GM21390 (cell line): ENCODE measurements around the gene WBP2NL.

ENCODE experiments used
- ATAC-seq: cut with Tn5 transposase; IDR thresholded peaks from one replicate; pipeline ENCODE4 v1.9.1; 2021; ENCODE audit not compliant: unreplicated experiment

Gene WBP2NL

DNA sequence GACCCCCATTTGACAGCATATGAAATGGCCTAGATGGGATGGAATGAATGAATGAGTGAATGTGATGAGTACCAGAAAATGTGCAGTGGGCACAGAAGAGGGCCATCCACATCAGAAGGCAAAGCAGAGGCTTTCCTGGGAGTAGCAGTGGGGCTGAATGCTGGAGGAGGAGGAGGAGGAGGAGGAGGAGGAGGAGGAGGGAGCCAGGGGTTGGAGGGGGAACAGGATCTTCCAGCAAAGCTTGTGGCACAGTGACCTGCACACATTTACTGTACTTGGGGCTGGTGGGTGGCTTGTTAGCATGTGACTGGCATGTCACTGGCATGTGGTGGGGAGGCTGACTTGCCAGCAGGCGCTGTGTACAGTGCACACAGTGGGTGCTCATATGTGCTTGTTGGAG lies 19.9 kb upstream of the WBP2NL start:
- no peak for ATAC-seq

DNA sequence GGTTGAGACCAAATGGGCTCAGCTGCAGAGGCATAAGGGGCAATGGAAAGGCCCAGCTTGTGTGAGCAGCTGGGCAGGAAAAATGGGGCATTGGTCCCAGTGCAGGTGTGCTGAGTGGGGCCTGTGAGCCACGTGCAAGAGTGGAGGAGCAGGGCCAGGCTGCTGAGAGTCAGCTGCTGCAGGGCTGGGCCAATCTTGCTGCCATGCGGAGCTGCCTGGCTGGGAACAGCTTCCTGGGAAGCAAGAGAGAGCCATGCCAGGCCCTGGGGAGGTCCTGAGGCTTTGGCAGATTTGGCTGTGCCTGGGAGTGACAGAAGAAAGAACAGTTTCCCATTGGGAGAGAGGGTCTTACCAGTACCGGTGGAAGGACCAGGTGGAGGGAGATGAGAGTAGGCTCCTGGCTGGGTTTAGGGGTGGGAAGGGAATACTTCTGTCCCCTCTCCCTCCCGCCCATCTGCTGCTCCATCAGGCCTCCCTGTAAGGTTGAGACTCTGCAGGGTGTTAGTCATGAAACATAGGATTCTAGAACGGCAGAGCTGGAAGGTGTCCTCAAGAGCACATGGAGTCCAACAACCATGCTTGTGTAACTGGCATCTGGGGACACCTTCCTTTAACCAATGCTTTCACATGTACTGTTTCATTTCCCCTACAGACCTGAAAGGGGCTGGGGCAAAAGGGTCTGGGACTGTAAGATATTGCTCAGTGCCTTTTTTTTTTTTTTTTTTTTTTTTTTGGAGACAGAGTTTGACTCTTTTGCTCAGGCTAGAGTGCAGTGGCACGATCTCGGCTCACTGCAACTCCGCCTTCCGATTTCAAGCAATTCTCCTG lies 19.0 kb upstream of the WBP2NL start:
- ATAC-seq = no peak

DNA sequence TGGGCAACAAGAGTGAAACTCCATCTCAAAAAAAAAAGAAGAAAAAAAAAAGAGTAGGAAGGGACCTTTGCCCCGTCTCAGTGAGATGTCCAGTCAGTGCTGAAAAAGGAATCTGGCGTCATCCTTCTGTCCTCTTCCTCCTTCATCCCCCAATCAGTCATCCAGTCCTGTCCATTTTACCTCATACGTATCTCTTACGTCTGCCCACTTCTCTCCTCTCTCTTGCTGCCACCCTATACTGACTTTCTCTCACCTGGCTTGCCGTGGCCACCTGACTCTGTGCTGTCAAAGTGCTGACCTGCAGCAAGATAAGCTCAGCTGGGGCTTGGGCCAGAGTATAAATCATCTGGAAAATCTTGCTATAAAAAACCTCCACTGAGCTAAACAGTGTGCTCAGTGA lies 15.7 kb upstream of the WBP2NL start:
- ATAC-seq = no peak

DNA sequence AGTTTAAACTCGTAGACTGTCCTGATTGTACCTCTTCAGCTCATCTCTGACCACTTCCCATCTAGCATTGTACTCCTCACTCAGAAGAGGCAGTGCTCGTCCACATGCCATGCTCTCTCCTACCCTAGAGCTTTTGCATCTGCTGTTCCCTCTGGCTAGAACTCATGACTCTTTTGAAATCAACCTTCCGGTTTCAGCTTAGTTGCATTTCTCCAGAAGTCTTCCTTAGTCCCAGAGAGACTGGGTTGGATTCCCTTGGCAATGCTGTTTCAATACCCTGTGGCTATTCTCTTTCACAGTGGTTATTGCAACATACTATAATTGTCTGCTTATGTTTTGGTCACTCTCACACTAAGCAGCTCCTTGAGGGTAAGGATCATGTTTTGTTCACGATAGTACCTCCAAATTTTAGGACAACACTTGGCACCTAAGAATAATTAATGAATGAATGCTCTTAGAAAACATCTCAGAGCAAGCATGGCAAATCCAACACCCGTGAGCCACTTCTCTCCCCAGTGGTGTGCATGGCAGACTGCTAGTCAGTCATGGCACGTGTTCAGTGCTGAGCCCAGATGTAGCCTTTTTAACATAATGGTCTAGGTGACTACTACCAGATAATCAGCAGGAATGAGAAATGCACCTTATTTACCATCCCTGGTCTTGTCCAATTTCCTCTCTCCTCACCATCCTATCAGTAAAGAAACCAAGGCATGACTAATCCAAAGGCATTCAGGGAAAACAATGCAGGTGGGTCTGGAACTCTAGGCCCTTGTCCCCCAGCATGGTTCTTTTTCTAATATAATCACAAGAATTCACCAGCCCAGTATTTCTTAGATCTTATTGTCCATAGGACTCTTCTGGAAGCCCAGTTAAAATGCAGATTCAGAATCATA lies 14.8 kb upstream of the WBP2NL start:
- ATAC-seq = no peak

DNA sequence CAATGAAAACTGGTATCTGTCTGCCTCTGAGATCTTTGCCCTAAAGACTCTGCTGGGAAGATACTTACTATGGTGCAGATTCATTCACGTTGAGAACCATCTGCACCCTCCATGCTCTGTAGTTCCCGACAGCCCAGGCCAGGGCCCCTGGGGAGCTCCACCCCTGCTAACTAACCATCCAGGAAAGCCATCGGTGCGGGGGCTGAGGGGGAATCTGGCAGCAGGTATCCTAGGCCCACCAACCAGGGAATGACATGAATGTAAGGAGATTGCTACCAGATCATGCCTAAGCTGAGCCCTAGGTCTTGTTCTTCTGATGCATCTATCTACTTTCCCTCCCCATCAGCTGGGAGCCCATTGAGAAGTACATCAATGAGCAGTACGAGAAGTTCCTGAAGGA lies 11.3 kb upstream of the WBP2NL start:
- ATAC-seq = no peak

DNA sequence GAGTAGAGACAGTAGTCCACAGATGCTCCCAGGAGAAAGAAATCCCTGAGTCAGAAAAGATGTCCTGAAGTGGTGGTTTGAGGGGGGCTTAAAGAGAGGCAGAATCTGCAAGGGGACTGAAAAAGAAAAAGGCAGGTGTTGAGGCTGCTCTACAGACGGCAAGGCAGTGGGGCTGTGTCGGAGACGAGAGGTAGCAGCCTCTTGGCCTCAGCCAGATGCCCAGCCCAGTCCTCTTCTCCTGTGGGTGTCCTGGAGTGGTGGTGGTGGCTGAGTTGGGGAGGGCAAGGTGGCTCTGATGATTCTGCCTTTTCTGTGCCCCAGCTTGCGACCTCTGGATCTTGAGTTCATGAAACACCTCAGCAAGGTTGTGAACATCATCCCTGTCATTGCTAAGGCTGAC lies 9.3 kb upstream of the WBP2NL start:
- ATAC-seq = no peak

DNA sequence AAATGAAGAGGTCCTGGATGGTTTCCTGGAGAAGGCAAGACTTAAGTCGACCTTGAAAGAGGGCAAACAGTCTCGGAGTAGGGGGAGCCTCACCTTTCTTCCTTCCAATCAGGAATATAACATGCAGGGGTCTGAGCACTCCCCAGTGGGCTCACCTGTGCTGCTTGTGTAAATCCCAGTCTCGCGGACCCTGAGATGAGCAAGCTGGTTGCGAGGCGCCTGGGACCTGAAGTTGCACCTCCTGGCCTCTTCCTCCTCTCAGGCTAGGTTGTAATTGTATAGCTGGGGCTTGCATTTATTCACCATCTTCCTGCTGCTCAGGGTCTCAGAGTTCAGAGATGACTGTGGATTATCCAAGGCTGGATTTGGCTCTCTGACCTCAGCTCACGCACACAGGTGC lies 7.5 kb upstream of the WBP2NL start:
- ATAC-seq = no peak

DNA sequence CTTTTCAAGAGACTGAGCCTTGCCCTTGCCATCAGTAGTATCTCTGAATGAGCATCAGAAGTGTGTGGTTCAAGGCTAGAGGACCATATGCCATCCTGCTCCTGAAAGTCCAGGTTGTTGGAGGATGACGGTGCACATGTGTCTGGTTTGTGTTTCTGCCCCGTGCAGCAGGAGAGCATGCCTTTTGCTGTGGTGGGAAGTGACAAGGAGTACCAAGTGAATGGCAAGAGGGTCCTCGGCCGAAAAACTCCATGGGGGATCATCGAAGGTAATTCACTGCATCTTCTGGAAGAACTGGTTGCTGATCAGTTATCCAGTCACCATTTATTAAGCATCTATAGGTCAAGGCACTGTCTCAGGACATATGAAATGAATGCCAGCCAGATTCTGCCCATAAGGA lies 6.1 kb upstream of the WBP2NL start:
- no peak for ATAC-seq

DNA sequence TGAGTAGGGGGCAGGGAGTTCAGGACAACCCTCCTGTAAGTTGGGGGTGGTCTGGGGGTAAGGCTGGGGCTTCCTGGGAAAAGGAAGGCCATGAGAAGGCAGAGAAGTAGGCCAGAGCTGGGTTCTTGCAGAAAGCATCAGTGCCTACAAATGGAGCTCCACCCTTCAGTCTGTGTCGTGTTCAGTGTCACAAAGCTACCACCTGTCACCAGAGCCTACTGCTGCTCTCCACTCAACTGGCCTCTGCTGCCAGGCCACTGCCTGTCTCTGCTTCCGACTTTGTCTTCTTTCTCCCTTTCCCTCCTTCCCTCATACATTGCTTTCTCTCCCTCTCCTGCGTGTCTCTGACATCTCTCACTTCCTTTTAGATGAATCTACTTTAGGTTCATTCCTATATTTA lies 3.4 kb upstream of the WBP2NL start:
- ATAC-seq = no peak

DNA sequence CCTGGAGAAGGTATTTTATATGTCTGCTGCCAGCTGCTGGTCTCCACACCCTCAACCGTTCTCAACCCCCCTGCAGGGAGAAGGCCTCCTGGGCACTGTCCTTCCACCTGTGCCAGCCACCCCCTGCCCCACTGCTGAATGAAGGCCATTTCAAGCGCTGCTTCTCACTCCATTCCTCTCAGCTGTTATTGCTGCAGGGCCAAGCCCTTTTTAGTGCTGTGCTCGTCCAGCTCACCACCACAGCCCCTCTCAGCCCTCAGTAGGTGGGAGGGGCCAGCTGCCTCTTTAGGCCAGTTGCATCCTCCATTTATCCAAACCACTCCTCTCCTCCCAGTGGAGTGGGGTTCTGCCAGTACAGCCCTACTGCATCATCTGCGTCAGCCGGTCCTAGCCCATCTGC lies 1.8 kb upstream of the WBP2NL start:
- ATAC-seq = no peak

DNA sequence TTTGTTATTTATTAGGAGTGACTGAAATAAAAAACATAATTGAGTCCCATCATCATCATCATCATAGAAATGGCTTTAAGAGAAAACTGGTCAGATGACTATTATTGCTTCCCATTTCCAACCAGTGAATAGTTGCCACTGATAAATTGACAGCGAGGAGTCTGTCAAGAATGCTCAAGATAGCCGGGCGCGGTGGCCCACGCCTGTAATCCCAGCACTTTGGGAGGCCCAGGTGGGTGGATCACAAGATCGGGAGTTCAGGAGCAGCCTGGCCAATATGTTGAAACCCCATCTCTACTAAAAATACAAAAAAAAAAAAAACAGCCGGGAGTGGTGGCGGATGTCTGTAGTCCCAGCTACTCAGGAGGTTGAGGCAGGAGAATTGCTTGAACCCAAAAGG lies 1.9 kb downstream of the WBP2NL start:
- ATAC-seq = no peak

DNA sequence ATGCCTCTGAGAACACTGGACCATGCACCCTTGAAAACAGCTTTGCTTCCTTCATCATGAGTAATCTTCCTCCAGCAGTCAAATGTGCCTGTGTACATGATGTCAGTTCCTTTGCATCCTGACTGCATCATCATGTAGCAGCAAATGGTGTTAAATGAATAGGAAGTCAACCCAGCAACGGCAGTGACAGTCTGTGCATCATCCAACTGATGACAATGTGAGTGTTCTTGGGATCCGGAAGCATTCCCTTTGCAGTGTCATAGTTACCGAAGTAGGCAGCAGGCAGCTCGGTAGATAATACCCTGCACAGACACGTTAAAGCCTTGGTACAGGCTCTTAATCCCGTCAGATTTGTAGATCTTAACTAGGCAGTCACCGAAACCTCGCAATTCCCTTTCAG lies 2.5 kb downstream of the WBP2NL start:
- no peak for ATAC-seq

DNA sequence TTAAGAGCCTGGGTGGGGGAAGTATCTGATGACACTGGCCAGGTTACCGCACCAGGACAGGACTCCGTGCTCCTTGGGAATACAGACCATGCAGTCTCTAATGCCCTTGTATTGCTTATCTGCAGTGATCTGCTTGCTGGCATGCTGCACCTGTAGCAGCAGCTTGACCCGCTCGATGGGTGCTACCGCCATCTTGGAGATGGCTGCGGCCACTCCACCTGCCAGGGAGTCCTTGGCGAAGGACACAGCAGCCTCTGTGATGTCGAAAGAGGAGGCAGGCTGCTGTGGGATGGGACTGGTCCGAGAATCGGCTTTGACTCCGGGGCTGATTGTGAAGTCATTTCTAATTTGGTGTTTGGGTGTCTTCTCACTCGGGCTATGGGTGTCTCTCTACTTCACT lies 3.1 kb downstream of the WBP2NL start:
- no peak for ATAC-seq

DNA sequence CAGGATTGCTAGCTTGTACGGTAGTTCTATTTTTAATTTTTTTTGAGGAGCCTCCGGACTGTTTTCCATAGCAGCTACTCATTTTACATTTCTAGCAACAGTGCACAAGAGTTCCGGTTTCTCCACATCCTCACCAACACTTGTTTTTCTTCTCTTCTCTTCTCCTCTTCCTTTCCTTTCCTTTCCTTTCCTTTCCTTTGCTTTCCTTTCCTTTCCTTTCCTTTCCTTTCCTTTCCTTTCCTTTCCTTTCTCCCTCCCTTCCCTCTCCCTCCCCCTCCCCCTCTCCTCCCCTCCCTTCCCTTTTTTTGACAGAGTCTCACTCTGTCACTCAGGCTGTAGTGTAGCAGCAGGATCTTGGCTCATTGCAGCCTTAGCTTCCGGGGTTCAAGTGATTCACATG lies 9.3 kb downstream of the WBP2NL start:
- no peak for ATAC-seq

DNA sequence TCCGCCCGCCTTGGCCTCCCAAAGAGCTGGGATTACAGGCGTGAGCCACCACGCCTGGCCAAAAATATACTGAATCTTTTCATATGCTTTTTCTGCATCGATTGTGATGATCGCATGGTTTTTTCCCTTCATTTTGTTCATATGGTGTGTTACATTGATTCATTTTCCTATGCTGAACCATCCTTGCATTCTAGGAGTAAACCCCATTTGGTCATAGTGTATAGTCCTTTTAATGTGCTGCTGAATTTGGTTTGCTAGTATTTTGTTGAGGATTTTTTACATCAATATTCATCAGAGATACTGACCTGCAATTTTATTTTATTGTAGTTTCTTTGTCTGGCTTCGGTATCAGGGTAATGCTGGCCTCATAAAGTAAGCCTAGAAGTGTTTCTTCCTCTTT lies 12.2 kb downstream of the WBP2NL start:
- no peak for ATAC-seq

DNA sequence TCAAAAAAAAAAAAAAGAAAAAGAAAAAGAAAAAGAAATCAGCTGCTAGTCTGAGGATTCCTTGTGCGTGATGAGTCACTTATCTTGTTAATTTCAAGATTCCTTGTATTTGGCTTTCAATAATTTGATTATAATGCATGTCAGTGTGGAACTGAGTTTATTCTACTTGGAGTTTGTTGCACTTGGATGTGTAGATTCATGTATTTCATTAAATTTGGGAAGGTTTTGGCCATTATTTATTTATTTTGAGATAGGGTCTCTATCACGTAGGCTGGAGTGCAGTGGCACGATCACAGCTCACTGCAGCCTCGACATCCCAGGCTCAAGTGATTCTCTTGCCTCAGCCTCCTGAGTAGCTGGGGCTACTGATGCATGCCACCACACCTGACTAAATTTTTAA lies 14.8 kb downstream of the WBP2NL start:
- ATAC-seq = no peak

DNA sequence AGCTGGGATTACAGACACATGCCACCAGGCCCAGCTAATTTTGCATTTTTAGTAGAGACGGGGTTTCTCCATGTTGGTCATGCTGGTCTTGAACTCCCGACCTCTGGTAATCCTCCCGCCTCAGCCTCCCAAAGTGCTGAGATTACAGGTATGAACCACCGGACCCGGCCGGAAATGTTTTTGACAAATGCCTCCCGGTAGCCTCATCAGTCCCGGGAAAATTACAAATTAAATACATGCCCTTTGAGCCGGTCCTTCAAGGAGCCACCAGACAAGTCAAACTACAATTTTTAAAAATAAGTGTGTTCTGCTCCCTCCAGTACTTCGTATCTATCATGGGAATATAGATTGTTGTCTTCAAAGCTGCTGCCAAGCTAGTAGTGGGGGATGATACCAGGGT lies 17.5 kb downstream of the WBP2NL start:
- ATAC-seq = no peak

DNA sequence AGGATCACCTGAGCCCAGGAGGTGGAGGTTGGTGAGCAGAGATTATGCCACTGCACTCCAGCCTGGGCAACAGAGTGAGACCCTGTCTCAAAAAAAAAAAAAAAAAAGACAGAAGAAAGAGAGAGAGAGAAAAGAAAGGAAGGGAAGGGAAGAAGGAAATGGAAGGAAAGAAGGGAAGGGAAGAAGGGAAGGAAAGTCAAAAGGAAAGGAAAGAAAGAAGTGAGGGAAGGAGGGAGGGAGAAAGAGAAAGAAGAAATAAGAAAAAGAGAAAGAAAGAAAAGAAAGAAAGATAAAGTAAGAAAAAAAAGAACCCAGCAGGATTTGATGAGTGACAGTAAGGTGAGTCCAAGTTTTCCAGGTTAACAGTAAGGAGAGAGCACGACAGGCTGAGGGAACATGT lies 19.6 kb downstream of the WBP2NL start:
- ATAC-seq = no peak

DNA sequence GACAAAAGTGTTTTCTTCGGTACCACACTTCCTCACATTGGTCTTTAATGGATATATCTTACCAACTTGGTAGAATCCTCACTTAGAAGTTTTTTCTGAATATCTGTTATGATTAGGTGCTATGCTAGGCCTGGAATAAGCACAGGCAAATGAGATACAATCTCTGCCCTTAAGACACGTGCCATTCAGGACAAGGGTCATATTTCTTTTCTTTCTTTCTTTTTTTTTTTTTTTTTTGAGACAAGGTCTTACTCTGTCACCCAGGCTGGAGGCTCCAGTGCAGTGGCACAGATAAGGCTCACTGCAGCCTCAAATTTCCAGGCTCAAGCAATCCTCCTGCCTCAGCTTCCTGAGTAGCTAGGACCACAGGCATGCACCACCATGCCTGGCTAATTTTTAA lies 23.0 kb downstream of the WBP2NL start:
- ATAC-seq = no peak

DNA sequence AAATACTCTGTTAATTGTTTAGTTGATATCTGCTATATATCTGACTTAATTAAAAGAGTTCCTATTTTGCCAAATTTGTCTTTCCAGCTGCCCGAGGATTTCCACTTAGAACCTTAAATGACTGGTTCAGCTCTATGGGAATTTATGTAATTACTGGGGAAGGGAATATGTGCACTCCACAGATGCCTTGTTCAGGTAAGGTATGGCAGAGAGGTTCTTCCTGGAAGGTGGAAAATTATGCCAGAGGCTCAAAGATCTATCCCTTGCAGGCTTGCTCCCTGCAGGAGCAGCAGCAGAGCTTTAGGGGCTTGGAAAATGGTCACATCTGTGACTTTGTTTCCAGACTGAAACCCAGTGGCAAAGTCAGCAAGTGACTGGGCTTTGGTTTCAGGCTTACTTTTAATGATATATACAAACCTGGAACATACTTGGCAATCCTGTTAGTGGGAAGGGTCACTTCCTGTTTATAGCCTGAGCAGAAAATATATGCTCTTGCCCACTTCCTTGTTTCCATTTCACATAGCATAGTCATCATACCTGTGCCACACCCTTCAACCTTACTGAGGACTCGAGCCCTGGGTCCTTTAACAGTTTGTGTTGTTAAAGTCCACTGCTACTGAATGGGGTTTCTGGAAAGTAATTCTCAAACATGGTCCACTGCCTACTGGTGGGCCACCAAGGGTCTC lies 23.7 kb downstream of the WBP2NL start:
- ATAC-seq = no peak

DNA sequence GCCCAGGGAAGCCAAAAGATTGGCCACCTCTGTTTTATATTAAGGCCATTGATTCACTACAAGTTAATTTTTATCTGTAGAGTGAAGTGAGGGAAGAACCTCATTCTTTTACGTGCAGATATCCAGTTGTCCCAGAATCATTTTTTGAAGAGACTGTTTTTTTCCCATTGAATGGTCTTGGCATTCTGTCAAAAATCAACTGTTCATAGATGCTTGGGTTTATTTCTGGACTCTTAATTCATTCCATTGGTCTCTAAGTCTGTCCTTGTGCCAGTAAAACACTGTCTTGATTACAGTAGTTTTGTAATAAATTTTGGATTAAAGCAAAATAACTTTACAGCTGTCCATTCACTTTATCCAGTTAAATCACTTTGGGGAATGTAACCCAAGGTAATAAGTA lies 26.8 kb downstream of the WBP2NL start:
- no peak for ATAC-seq

DNA sequence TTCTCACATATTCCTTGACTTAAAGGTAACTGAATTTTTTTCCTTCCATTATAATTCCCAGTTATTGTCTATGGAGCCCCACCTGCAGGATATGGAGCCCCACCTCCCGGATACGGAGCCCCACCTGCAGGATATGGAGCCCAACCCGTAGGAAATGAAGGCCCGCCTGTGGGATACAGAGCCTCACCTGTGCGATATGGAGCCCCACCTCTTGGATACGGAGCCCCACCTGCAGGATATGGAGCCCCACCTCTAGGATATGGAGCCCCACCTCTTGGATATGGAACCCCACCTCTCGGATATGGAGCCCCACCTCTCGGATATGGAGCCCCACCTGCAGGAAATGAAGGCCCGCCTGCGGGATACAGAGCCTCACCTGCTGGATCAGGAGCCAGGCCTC lies 28.1 kb downstream of the WBP2NL start:
- ATAC-seq = no peak
